SK-N-SH treated with all-trans-retinoic acid at 6 μM for 48 hours (cell line): ENCODE data around the gene CAB39L.

ENCODE experiments used
- ATAC-seq: fragments of 200-7000 bp; cut with Tn5 transposase; 3 replicates; pipeline ENCODE4 v1.9.1; 2020; ENCODE audit warnings: mild to moderate bottlenecking, moderate library complexity
- ARNTL ChIP-seq: fragments of 450-650 bp; formaldehyde crosslinking; IDR thresholded peaks from 2 replicates; pipeline ENCODE4 v1.5.0; 2020; ENCODE audit warnings: low read depth, mild to moderate bottlenecking, moderate library complexity, borderline replicate concordance
- BACH2 ChIP-seq: fragments of 250-450 bp; sonication (Bioruptor Pico); IDR thresholded peaks from 2 replicates; pipeline ENCODE4 v1.9.0; 2021; ENCODE audit warnings: mild to moderate bottlenecking, borderline replicate concordance
- CREB5 ChIP-seq: fragments of 250-450 bp; sonication (Bioruptor Pico); IDR thresholded peaks from 2 replicates; pipeline ENCODE4 v1.5.1; 2020; ENCODE audit warnings: low read depth, mild to moderate bottlenecking, moderate library complexity
- CSDC2 ChIP-seq: fragments of 250-450 bp; sonication (Bioruptor Pico); IDR thresholded peaks from 2 replicates; pipeline ENCODE4 v1.5.0; 2020; ENCODE audit warnings: mild to moderate bottlenecking, moderate library complexity
- CSRNP3 ChIP-seq: fragments of 250-450 bp; sonication (Bioruptor Pico); IDR thresholded peaks from 2 replicates; pipeline ENCODE4 v1.5.1; 2021; ENCODE audit warnings: mild to moderate bottlenecking, moderate library complexity
- ESRRG ChIP-seq: fragments of 250-450 bp; sonication (Bioruptor Pico); IDR thresholded peaks from 2 replicates; pipeline ENCODE4 v1.6.1; 2021; ENCODE audit warnings: mild to moderate bottlenecking
- GLIS3 ChIP-seq: fragments of 250-450 bp; sonication (Bioruptor Pico); IDR thresholded peaks from 2 replicates; pipeline ENCODE4 v1.5.0; 2020; ENCODE audit warnings: mild to moderate bottlenecking, moderate library complexity
- ISL1 ChIP-seq: fragments of 250-450 bp; sonication (Bioruptor Pico); IDR thresholded peaks from 2 replicates; pipeline ENCODE4 v2.1.2; 2022; ENCODE audit warnings: mild to moderate bottlenecking, moderate library complexity
- OSR1 ChIP-seq: fragments of 250-450 bp; sonication (Bioruptor Pico); IDR thresholded peaks from 2 replicates; pipeline ENCODE4 v1.8.0; 2022; ENCODE audit warnings: moderate library complexity, mild to moderate bottlenecking, inconsistent platforms
- PATZ1 ChIP-seq: fragments of 250-450 bp; sonication (Bioruptor Pico); IDR thresholded peaks from 2 replicates; pipeline ENCODE4 v1.8.0; 2020; ENCODE audit warnings: mild to moderate bottlenecking, moderate library complexity, borderline replicate concordance
- PPARA ChIP-seq: fragments of 250-450 bp; sonication (Bioruptor Pico); IDR thresholded peaks from 2 replicates; pipeline ENCODE4 v1.5.0; 2020; ENCODE audit warnings: mild to moderate bottlenecking, borderline replicate concordance
- RARB ChIP-seq: fragments of 250-450 bp; sonication (Bioruptor Pico); IDR thresholded peaks from 2 replicates; pipeline ENCODE4 v1.8.0; 2021; ENCODE audit warnings: mild to moderate bottlenecking, moderate library complexity
- SNAI2 ChIP-seq: fragments of 250-450 bp; sonication (Bioruptor Pico); IDR thresholded peaks from 2 replicates; pipeline ENCODE4 v1.5.0; 2020; ENCODE audit warnings: mild to moderate bottlenecking, moderate library complexity
- TCF4 ChIP-seq: fragments of 250-450 bp; sonication (Bioruptor Pico); IDR thresholded peaks from 2 replicates; pipeline ENCODE4 v1.8.0; 2021; ENCODE audit warnings: mild to moderate bottlenecking, moderate library complexity, borderline replicate concordance
- TOX ChIP-seq: fragments of 250-450 bp; sonication (Bioruptor Pico); IDR thresholded peaks from 2 replicates; pipeline ENCODE4 v1.8.0; 2021; ENCODE audit warnings: mild to moderate bottlenecking, moderate library complexity, borderline replicate concordance
- TSHZ2 ChIP-seq: fragments of 250-450 bp; sonication (Bioruptor Pico); IDR thresholded peaks from 2 replicates; pipeline ENCODE4 v1.5.0; 2020; ENCODE audit warnings: mild to moderate bottlenecking, moderate library complexity
- ZC3H10 ChIP-seq: fragments of 250-450 bp; sonication (Bioruptor Pico); IDR thresholded peaks from 2 replicates; pipeline ENCODE4 v1.5.1; 2021; ENCODE audit warnings: mild to moderate bottlenecking, moderate library complexity
- ZFP3 ChIP-seq: fragments of 250-450 bp; sonication (Bioruptor Pico); IDR thresholded peaks from 2 replicates; pipeline ENCODE4 v1.5.0; 2020; ENCODE audit warnings: mild to moderate bottlenecking, moderate library complexity
- ZFP30 ChIP-seq: fragments of 450-650 bp; formaldehyde crosslinking; IDR thresholded peaks from 2 replicates; pipeline ENCODE4 v1.5.0; 2022; ENCODE audit warnings: mild to moderate bottlenecking, moderate library complexity
- ZNF565 ChIP-seq: fragments of 450-650 bp; formaldehyde crosslinking; conservative IDR thresholded peaks from 2 replicates; pipeline ENCODE4 v1.5.0; 2020; ENCODE audit warnings: low read depth, mild to moderate bottlenecking, moderate library complexity
- ZNF70 ChIP-seq: fragments of 450-650 bp; formaldehyde crosslinking; IDR thresholded peaks from 2 replicates; pipeline ENCODE4 v1.5.0; 2020; ENCODE audit warnings: mild to moderate bottlenecking, moderate library complexity
- ZNF8 ChIP-seq: fragments of 450-650 bp; formaldehyde crosslinking; IDR thresholded peaks from 2 replicates; pipeline ENCODE4 v1.5.0; 2020; ENCODE audit warnings: mild to moderate bottlenecking, moderate library complexity
- TF ChIP-seq, protein P1 (sequence below): fragments of 250-450 bp; sonication (Bioruptor Pico); IDR thresholded peaks from 2 replicates; pipeline ENCODE4 v1.8.0; 2021; ENCODE audit warnings: low read depth, mild to moderate bottlenecking, moderate library complexity, borderline replicate concordance

The CAB39L gene

GRCh38 chr13:49346460-49346859 is 97.4 kb downstream of the CAB39L start:
- TF ChIP-seq ZNF70 (CRISPR knock-in tag): no peak
- no peak for TF ChIP-seq PATZ1
- TF ChIP-seq GLIS3 (CRISPR knock-in tag): no peak
- no peak for TF ChIP-seq BACH2 (CRISPR knock-in tag)
- TF ChIP-seq SNAI2: no peak
- TF ChIP-seq RARB (CRISPR knock-in tag): no peak
- no peak for TF ChIP-seq ZC3H10
- no peak for TF ChIP-seq TOX
- TF ChIP-seq ISL1 (CRISPR knock-in tag): no peak
- TF ChIP-seq ZNF8 (CRISPR knock-in tag): no peak
- TF ChIP-seq TCF4 (CRISPR knock-in tag): no peak
- TF ChIP-seq, protein P1, sequence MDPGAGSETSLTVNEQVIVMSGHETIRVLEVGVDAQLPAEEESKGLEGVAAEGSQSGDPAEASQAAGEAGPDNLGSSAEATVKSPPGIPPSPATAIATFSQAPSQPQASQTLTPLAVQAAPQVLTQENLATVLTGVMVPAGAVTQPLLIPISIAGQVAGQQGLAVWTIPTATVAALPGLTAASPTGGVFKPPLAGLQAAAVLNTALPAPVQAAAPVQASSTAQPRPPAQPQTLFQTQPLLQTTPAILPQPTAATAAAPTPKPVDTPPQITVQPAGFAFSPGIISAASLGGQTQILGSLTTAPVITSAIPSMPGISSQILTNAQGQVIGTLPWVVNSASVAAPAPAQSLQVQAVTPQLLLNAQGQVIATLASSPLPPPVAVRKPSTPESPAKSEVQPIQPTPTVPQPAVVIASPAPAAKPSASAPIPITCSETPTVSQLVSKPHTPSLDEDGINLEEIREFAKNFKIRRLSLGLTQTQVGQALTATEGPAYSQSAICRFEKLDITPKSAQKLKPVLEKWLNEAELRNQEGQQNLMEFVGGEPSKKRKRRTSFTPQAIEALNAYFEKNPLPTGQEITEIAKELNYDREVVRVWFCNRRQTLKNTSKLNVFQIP (CRISPR knock-in tag): no peak
- no peak for TF ChIP-seq CSRNP3
- no peak for TF ChIP-seq ESRRG (CRISPR knock-in tag)
- TF ChIP-seq CREB5: no peak
- no peak for TF ChIP-seq TSHZ2
- TF ChIP-seq ZNF565: no peak
- no peak for TF ChIP-seq CSDC2
- no peak for TF ChIP-seq OSR1 (CRISPR knock-in tag)
- TF ChIP-seq PPARA (CRISPR knock-in tag): no peak
- no peak for ATAC-seq

DNA sequence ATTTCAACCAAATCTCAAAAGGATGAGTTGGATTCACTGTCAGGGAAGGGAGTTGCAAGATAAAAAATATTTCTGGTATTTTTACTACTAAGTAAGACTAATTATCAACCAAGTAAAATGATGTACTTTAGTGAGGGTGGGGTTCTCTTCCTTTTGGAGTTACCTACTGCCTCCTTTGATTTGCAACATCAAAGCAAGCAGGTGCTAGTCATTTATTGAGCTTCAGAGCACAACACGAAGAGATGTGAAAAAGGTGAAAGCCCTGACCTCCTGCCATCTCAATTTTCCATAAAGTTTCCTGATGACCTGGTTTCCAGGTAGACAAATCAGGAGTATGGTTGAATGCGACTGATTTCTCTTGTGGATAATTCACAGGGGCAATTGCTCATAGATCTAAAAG is 100.1 kb downstream of the CAB39L start:
- ATAC-seq: no peak
- no peak for TF ChIP-seq PATZ1
- no peak for TF ChIP-seq TSHZ2
- no peak for TF ChIP-seq CSDC2
- TF ChIP-seq BACH2 (CRISPR knock-in tag): no peak
- TF ChIP-seq ZNF70 (CRISPR knock-in tag): no peak
- no peak for TF ChIP-seq CREB5
- TF ChIP-seq CSRNP3: no peak
- no peak for TF ChIP-seq GLIS3 (CRISPR knock-in tag)
- TF ChIP-seq RARB (CRISPR knock-in tag): no peak
- no peak for TF ChIP-seq SNAI2
- TF ChIP-seq ISL1 (CRISPR knock-in tag): no peak
- TF ChIP-seq ZNF565: no peak
- no peak for TF ChIP-seq ZFP3 (CRISPR knock-in tag)
- TF ChIP-seq ARNTL (CRISPR knock-in tag): no peak
- no peak for TF ChIP-seq ZC3H10
- no peak for TF ChIP-seq TOX
- no peak for TF ChIP-seq ZNF8 (CRISPR knock-in tag)
- no peak for TF ChIP-seq ZFP30 (CRISPR knock-in tag)
